ENCODE measurements around the gene ZNHIT1.

The ZNHIT1 gene

DNA sequence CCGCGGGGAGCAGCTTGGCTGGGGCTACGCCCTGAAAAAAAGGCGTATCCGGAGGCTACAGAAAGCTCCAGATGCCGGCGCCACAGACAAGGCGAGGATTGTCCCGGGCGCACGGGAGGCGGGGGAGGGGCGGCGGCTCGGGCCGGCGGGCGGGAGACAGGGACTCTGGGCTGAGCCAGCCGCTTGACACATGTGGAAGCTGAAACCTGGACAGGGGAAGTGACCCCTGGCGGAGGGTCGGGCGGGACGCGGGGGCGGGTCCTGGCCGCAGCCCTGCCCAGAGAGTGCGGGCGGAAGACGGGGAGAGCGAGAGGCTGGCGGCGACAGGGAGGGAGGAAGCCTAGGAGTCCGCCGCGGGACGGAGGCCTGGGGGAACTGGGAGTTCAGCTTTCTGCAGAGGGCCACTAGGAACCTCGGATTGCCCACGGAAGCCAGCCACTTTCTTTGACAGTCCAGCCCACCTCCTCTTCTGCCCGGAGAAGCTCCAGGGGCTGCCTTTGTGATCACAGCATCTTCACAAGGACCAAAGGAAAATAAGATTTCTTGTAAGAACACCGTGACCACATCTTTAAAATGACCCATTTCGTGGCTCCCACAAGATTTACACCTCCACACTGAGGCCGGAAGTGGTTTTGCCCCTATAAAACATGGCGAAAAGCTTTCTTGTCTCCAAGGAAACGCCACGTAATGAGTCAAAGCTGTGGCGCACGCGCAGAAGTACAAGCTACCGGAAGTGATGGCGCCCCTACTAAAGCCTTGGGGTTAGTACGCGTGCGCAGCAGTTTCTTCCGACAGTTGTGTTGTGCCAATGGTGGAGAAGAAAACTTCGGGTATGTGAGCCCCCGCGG, at the start of gene ZNHIT1, which contains the start of gene PLOD3:
ZNHIT1 (plus strand) TSS at position 778 of the 848 bp plus-strand sequence; CDS start at position 809, 31 bp downstream.
PLOD3 (minus strand) TSS at position 194 of the 848 bp plus-strand sequence. CDS start 307 bp downstream, outside the sequence.
- DNase-seq (ENCODE audit: low read depth) = peak; percentile 88

GRCh38 chr7:101168412-101169049, 49.4 kb upstream of the ZNHIT1 start:
- no peak for DNase-seq (ENCODE audit: low read depth)

DNA sequence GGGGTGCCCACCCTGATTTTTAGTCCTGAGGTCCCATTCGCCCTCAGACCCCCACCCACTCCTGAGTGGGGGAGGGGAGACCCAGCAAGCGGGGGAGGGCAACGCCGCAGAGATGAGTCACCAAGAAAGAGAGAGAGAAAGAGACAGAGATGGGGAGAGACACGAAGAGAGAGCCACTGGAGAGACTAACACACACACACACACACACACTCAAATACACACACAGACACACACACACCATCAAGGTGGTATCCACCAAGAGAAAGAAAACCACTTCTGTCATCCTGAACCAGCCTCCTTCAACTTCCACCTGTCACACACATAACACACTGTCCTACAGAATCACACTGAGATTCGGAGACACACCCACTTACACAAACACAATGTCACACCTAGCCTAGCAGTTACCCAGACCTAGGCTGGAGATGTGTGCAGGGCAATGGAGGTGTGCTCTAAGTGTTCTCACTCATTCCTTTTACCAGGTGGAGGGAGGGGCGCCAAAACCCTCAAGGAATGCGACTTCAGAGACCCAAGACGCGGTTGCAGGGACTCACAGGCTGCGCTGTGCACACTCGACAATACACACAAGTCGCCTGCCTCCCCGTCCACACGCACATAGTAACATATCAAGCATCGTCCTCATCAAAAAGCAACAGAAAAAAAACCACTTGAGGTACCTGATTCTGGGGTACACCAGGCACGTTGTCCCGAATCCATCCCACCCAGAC, 48.7 kb upstream of the ZNHIT1 start:
- DNase-seq (ENCODE audit: low read depth) = no peak

GRCh38 chr7:101169838-101170551, 48.0 kb upstream of the ZNHIT1 start:
- DNase-seq (ENCODE audit: low read depth) = peak; percentile 79

DNA sequence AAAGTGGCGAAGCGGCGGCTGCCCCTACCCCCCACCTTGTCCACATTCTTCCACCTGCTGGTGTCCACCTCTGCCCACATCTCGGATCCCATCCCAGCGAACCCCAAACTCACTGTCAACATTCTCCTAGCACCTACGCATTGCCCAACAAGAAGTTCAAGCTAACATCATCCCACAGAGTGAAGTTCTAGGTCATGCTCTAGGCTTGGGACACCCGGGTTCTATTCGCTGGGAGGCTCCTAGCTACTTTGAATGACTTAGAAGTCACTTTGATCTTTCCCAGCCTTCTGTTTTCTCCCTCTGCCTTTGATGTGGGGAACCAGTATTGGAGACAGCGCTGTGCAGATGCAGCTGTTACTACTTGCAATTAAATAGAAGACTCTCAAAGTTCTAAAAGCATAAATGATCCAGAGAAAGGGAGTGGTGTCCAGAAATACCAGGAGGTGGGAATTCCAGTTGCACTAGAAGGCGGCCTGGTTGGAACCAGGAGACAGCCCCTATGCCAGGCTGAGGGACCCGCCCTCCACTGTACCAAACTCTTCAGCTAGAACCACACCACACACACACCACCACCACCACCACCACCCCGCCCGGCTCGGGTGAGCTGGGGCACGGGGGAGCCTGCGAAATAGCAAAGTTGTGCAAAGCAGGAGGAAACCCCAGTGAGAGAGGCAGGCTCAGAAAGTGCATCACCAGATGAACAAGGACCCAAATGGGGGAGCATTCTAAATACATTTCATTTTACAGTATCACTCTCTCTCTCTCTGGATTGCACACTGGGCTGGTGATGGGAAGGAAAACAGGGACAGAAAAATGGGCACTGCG, 47.1 kb upstream of the ZNHIT1 start:
- no peak for DNase-seq (ENCODE audit: low read depth)

- DNase-seq (ENCODE audit: low read depth) = no peak
Measured at GRCh38 chr7:101171442-101171837, 46.5 kb upstream of the ZNHIT1 start.

GRCh38 chr7:101172005-101172853, 45.7 kb upstream of the ZNHIT1 start:
- DNase-seq (ENCODE audit: low read depth) = no peak

- DNase-seq (ENCODE audit: low read depth) = no peak
Measured at GRCh38 chr7:101172854-101173751, 44.9 kb upstream of the ZNHIT1 start.

GRCh38 chr7:101173752-101174244, 44.2 kb upstream of the ZNHIT1 start:
- DNase-seq (ENCODE audit: low read depth) = peak; percentile 71

DNA sequence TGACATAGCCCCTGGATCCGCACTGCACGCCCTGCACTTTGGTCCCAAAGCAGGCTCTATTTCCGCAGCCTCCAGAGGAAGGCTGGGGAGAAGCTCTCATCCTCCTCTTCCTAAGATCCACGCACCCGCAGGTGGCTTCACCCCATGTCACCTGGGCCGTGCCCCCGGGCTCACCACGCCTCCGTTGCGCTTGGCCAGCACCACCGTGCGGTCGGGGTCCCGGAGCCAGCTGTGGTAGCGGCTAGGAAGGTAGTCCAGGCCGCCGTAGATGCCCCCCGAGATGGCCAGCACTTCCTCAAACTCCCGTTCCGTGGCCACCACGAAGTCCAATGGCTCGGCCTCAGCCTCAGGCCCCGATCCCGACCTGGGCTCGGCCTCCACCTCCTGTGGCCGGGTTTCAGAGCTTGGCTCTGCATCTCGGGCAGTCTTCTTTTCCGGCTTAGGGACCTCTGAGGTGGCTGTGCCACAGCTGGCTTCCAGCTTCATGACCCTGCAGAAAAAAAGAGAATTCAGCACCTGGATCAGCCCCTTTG, 43.6 kb upstream of the ZNHIT1 start:
- no peak for DNase-seq (ENCODE audit: low read depth)

DNA sequence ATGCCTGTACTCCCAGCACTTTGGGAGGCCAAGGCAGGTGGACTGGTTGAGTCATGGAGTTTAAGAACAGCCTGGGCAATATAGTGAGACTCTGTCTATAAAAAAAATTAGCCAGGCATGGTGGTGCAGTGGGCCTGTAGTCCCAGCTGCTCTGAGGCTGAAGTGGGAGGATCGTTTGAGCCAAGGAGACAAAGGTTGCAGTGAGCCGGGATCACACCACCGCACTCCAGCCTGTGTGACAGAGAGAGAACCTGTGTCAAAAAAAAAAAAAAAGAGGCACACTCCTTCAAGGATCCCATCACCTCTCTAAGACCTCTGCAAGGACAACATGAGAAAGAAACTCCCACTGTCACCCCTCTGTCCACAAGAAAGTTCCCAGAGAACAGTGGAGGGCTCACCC, 42.3 kb upstream of the ZNHIT1 start:
- no peak for DNase-seq (ENCODE audit: low read depth)

DNA sequence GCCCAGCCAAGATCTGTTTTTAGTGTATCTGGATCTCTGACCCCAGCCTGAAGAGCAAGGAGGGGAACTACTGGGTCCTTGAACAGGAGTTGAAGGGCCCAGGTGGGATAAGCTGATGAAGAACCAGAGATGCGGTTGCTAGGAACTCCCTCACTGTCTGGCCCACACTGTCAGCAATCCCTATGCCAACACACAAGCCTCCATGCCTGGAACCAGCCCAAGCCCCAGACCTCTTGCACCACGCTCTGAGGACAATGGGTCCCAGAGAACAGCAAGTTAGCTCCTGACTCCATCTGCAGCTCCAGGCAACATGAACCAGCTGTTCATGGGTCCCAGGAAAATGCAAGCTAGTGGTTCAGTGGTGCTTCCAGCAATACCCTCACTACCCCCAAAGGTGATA, 40.3 kb upstream of the ZNHIT1 start:
- no peak for DNase-seq (ENCODE audit: low read depth)

DNA sequence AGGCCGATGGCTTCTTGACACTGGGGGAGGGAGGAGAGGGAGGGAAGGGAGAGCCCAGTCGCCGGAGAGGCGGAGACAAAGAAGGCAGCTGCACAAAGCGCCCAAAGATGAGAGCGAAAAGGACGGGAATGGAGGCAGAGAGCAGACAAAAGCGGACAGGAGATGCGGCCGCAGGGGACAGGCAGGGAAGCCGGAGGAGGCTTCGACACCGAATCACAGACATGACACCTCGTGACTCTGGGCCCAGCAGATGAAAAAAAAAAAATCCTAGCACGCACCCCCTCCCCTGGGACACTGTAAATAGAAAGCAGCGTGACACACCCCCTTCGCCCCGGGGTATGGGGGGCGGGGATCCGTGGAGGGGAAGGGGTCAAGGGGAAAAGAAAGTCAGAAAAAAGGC, 38.8 kb upstream of the ZNHIT1 start:
- no peak for DNase-seq (ENCODE audit: low read depth)

GRCh38 chr7:101179713-101180112, 38.3 kb upstream of the ZNHIT1 start:
- no peak for DNase-seq (ENCODE audit: low read depth)

DNA sequence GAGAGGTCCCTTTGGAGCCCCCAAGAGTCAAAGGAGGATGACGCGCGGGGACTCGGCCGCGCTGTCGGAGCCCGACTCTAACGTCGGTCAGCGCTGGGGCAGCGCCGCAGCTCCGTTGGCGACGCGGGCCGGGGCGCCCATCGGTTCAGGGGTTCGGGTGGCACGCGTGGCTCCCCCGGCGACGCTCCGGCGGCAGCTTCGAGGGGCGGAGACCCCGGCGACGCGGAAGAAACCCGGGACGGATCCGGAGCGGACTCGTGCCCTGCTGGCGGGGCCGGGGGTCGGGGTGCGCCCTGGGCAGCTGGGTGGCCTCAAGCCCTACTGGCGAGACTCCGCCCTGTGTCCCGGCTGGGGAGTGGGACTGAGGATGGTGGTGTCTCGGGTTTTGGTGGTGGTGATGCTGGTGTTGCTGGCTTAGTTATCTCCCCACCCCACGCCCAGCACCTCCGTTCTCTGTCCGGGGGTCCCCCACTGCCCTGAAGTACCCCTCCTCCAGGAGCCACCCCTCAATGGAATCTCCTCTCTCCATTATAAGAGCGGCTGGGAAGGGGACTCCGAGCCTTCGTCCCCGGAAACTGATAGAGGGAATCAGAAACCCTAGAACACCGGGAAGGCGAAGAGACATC, 37.7 kb upstream of the ZNHIT1 start, which contains the start of gene NAT16:
NAT16 (minus strand) TSS at position 164 of the 626 bp plus-strand sequence. CDS start 5,486 bp downstream, outside the sequence.
- DNase-seq (ENCODE audit: low read depth) = no peak

DNA sequence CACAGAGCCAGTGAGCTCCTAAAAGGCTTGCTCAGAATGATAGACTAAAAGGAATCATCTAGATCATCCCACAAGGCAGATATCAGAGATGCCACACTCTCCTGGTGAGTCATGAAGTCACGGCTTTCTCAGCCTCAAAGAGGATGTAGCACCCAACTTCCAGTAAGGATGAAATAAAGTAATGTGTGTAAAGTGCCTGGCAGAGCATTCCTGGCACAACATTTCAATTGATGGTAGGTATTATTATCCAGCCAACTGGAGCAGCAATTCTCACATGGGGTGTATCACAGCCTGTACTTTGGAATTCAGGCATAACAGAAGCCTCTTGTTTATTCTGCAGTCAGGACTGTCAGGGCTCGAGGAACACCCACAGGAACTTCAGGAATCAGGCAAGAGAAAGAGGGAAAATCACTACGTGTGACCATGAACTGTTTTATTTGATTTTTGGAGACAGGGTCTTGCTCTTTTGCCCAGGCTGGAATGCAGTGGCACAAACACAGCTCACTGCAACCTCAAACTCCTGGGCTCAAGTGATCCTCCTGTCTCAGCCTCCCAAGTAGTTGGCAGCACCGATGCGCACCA, 32.6 kb upstream of the ZNHIT1 start:
- no peak for DNase-seq (ENCODE audit: low read depth)

- no peak for DNase-seq (ENCODE audit: low read depth)
Measured at GRCh38 chr7:101186194-101186593, 31.8 kb upstream of the ZNHIT1 start.
